ENCODE measurements around the gene RUNX3.
A peak's percentile ranks its signal among the peaks of the same experiment; 100 is the strongest.
"Not testable (repeated sequence)": the region's sequence is repeated elsewhere in the genome, so short reads cannot be mapped to it uniquely, and the experiment has no call there.

The RUNX3 gene

DNA sequence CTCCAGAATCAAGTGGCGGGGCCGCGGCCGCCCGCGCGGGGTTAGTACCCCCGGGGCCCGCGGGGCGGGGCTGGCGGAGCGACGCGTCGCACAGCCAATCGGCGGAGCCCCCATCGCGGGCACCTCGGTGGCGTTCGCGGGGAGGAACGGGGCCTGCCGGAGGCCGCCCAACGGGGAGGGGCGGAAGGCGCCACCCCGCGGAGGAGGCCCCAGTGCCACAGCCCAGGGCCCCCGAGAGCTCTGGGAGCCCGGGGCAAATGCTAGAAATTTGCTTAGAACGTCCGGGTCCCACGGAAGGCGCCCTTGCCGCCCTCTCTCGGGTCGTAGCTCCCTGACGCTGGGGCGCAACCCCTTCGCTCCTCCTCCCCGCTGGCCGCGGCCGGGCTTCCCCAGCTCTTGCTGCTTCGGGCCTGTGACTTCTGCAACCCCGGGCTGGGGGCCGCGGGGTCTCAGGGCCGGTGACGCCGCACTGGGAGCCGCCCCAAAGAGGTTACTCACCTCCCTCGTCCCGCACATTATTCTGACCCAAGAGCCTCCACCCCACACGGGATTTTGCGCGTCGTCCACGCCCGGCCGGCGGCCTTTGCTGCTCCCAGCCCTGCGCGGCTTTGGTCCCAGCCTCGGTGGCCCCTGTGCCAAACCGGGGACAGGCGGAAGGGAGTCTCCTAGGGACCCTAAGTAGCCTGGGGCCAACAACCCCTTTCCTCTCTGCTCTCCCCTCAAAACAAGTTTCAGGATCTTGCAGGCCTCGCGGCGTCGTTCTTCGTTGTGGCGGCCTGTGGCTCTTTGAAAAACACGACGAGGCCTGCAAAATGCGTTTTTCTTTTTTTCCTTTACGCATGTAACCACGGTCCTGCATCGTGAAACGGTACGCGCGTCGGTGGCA is at the start of gene RUNX3:
Gene RUNX3, minus strand, starts transcription at position 17 of the 886 bp plus-strand sequence. CDS start 408 bp downstream, outside the sequence.
- peak in 1 of 2 experiments; percentile 71 for DNase-seq

GRCh38 chr1:24979232-24979631 is 49.2 kb upstream of the RUNX3 start:
- DNase-seq: not testable (repeated sequence)

DNA sequence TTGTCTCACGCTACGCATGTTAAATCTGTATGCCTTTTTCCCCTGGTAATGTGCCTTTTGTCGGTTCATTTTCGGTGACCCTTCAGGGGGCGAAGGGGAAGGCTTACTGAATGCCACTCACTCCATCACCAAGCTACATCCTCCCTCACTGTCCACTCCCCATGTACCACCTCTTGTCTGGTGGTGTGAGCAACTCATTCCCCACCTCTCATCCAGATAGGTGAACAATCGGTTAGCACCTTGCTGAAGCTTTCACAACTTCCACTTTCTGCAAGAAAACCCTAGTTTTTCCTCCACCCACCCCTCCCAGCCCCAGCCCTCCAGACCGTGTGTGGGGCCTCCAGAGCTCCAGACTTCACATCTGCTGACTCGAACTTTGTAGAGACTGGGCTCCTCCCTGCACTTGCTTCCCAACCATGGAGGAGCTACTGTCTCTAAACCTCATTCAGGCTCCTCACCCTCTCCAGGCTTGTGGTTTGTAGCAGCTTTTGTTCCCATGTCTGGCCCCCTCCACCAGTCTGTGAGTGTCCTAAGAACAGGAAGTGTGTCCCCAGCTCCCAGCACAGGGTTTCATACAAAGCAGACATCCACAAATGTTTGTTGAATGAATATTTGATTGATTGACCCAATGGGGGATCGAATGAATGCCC is 48.4 kb upstream of the RUNX3 start:
- DNase-seq: no peak

- DNase-seq: no peak
These were observed 45.3 kb upstream of the RUNX3 start for GRCh38 chr1:24975391-24975790.

GRCh38 chr1:24973315-24973714 is 43.2 kb upstream of the RUNX3 start:
- DNase-seq: no peak

GRCh38 chr1:24972915-24973242 is 42.8 kb upstream of the RUNX3 start:
- DNase-seq: no peak

- DNase-seq: no peak
These were observed 42.3 kb upstream of the RUNX3 start for GRCh38 chr1:24972221-24972914.

- no peak for DNase-seq
These were observed 41.1 kb upstream of the RUNX3 start for GRCh38 chr1:24970926-24971875.

DNA sequence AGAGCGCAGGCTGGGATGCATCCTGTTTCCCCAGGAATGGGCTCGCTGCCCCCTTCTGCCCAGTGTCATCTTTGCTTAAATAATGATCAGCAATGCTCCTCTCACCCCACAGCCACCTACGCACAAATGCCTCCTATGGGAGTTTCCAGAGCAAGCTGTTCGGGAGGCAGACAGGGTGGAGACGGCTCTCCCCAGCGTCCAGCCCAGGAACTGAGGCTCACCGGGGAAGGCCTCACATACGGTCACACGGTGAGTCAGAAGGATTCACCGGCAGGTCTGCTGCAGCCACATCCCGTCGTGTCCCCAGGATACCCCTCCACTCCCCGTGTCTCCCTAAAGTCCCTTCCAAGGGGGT is 40.3 kb upstream of the RUNX3 start:
- DNase-seq: no peak

DNA sequence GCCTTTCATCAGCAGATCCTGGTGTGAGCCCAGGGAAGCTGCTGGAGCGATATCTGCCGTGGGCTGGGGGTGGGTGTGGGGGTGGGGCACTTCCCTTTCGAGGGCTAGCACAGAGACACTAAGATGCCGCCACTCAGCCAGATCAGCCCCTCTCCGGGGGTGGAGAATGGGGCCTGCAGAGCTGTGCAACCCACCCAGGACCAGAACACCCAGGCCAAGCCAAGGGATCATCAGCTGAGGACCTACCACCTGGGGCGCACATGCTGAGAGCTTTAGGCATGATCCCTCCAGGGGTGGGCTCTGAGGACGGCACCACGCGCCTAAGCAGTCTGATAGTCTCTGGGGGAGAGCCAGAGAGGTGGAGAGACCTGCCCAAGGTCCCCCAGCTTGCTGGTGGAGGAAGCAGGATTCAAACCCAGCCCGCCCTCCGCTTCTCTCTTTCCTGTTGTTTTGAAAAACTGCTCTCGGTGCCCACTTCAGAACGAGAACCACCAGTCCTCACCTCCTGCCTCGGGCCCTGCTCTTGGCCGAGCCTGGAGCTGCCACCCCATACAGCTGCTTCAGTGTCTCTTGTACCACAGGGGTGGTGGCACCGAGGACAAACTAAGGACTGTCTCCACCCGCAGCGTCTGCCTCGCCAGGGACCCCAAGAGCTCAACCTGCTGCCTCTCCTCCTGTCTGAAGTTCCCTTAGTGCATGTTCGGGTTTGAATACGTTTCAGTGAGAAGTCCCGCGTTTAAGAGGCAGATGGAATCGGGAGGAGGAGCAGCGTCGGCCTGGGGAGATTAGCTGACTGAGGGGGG is 39.7 kb upstream of the RUNX3 start:
- DNase-seq: peak; percentile 60 to 81

- no peak for DNase-seq
These were observed 39.0 kb upstream of the RUNX3 start for GRCh38 chr1:24968941-24969585.

DNA sequence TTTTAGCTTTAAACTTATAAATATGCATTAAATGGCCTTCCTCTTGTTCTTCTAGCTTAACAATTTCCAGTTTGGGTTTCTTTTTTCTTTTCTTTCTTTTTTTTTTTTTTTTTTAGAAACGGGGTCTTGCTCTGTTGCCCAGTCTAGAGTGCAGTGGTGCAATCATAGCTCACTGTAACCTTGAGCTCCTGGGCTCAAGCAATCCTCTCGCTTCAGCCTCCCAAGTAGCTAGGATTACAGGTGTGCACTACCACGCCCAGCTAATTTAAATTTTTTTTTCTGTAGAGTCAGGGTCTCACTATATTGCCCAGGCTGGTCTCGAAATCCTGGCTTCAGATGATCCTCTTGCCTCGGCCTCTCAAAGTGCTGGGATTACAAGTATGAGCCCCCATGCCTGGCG is 37.9 kb upstream of the RUNX3 start:
- no peak for DNase-seq

DNA sequence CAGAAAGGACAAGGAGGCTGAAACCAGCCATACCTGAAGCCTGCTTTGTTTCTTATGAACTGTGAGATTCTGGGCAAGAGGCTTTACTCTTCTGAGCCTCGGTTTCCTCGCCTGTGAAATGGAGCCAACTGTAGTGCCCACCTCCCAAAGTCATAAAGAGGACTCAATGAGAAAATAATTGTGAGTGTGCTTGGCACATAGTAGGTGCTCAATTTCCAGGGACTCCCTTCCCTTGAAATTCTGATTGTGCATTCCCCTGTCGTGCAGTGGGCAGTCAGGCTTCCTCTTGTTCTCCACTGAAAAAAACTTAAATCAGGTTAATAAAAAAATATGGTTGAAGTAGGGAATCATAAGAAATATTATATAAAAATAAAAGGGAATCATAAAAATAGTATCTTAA is 37.5 kb upstream of the RUNX3 start:
- no peak for DNase-seq

GRCh38 chr1:24966724-24967346 is 36.8 kb upstream of the RUNX3 start:
- no peak for DNase-seq

- no peak for DNase-seq
These were observed 36.1 kb upstream of the RUNX3 start for GRCh38 chr1:24966121-24966723.

- DNase-seq: no peak
These were observed 35.5 kb upstream of the RUNX3 start for GRCh38 chr1:24965571-24965930.

GRCh38 chr1:24964811-24965570 is 34.9 kb upstream of the RUNX3 start:
- no peak for DNase-seq

DNA sequence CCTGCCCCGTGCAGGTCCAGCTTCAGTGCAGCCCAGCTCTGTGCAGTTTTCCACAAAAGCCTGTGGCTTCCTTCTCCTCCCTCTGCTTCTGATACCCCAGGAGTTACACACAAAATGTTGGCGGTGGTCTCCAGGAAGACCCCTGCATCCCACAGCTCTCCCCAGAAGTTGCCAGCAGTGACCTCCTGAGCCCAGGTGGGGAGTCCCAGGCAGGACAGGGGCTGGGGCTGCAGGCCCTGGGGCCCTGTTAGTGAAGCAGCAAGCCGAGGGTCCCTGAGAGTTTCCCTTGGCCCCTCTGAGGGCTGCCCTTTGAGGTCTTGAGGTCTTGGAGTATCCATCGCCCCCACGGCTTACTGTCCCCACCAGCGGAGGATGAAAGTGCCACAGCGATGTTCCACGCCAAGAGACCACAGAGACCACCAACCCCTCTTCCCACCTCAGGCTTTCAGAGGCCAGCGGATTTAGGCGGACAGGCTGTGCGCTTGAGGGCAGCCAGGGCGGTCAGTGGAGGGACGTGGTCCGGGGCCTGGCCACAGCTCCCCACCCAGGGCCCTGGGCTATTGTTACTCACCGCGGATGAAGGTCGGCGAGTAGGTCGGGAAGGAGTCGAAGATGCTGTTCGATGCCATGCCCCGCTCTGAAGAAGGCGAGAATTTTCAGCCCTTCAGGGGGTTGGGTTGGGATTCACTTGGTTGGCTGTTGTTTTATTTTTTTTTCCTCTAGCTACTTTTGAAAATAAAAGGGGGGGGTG is 34.0 kb upstream of the RUNX3 start:
- no peak for DNase-seq
